HL-60 (cell line): ENCODE results near the gene DRAM2.

ENCODE experiments used
- CTCF ChIP-seq: IDR thresholded peaks from one replicate; pipeline ENCODE4 v1.5.1; 2011; ENCODE audit warnings: low read length, control low read depth, inconsistent platforms; ENCODE audit not compliant: insufficient read depth
- POLR2AphosphoS5 ChIP-seq: IDR thresholded peaks from 2 replicates; pipeline ENCODE4 v1.6.1; 2012; ENCODE audit warnings: low read depth
- REST ChIP-seq: IDR thresholded peaks from 2 replicates; pipeline ENCODE4 v1.6.1; 2012; ENCODE audit warnings: low read depth; ENCODE audit not compliant: insufficient replicate concordance
- SPI1 ChIP-seq: IDR thresholded peaks from 2 replicates; pipeline ENCODE4 v1.6.1; 2012; ENCODE audit warnings: low read depth, mild to moderate bottlenecking, borderline replicate concordance

- TF ChIP-seq CTCF = no peak
- TF ChIP-seq REST = no peak
- TF ChIP-seq POLR2AphosphoS5 = no peak
- TF ChIP-seq SPI1 = no peak
Observed at GRCh38 chr1:111148376-111148881, 8.5 kb upstream of the DRAM2 start.
